G401.6 (cell line): Measurements from ENCODE around the gene APBB2.
"Not testable (repeated sequence)": the region's sequence is repeated elsewhere in the genome, so short reads cannot be mapped to it uniquely, and the experiment has no call there.

Experiments used
- FAIRE-seq: peaks from 2 replicates; lab custom pipeline; 2012; peaks lifted over from hg19 to GRCh38; lab: Jason Lieb, UNC

APBB2 gene

GRCh38 chr4:41155194-41155830 is 59.0 kb downstream of the APBB2 start:
- no peak for FAIRE-seq

GRCh38 chr4:41154814-41155177 is 59.5 kb downstream of the APBB2 start:
- no peak for FAIRE-seq

GRCh38 chr4:41154010-41154813 is 60.1 kb downstream of the APBB2 start:
- FAIRE-seq: no peak

GRCh38 chr4:41150401-41150800 is 63.9 kb downstream of the APBB2 start:
- no peak for FAIRE-seq

- FAIRE-seq: not testable (repeated sequence)
Measured at GRCh38 chr4:41149568-41149967, 64.8 kb downstream of the APBB2 start.

- no peak for FAIRE-seq
Measured at GRCh38 chr4:41148931-41149330, 65.4 kb downstream of the APBB2 start.

GRCh38 chr4:41148292-41148691 is 66.0 kb downstream of the APBB2 start:
- FAIRE-seq: no peak

GRCh38 chr4:41147570-41147969 is 66.8 kb downstream of the APBB2 start:
- FAIRE-seq: not testable (repeated sequence)

- FAIRE-seq: no peak
Measured at GRCh38 chr4:41146716-41147506, 67.4 kb downstream of the APBB2 start.

GRCh38 chr4:41146196-41146595 is 68.1 kb downstream of the APBB2 start:
- FAIRE-seq: no peak

GRCh38 chr4:41145571-41146078 is 68.7 kb downstream of the APBB2 start:
- FAIRE-seq: no peak

- no peak for FAIRE-seq
Measured at GRCh38 chr4:41144812-41145211, 69.5 kb downstream of the APBB2 start.

GRCh38 chr4:41144040-41144379 is 70.3 kb downstream of the APBB2 start:
- FAIRE-seq: no peak

GRCh38 chr4:41143311-41144039 is 70.9 kb downstream of the APBB2 start:
- no peak for FAIRE-seq

- FAIRE-seq: no peak
Measured at GRCh38 chr4:41142376-41143310, 71.7 kb downstream of the APBB2 start.

- FAIRE-seq: no peak
Measured at GRCh38 chr4:41141900-41142299, 72.4 kb downstream of the APBB2 start.

GRCh38 chr4:41140410-41140809 is 73.9 kb downstream of the APBB2 start:
- no peak for FAIRE-seq

GRCh38 chr4:41137879-41138278 is 76.5 kb downstream of the APBB2 start:
- no peak for FAIRE-seq

GRCh38 chr4:41136456-41136855 is 77.9 kb downstream of the APBB2 start:
- FAIRE-seq: no peak

GRCh38 chr4:41135801-41136200 is 78.5 kb downstream of the APBB2 start:
- no peak for FAIRE-seq

- FAIRE-seq: no peak
Measured at GRCh38 chr4:41134581-41134980, 79.8 kb downstream of the APBB2 start.
